Measurements from ENCODE around the gene POLR2C. TPM values are rescaled to one million over a fixed set of nuclear protein-coding genes. Genes with fewer than 3 reads are reported as not detected.

POLR2C gene
- total and polyA plus RNA-seq, 2 experiments from 2014 or later: 40.0 to 163 TPM

DNA sequence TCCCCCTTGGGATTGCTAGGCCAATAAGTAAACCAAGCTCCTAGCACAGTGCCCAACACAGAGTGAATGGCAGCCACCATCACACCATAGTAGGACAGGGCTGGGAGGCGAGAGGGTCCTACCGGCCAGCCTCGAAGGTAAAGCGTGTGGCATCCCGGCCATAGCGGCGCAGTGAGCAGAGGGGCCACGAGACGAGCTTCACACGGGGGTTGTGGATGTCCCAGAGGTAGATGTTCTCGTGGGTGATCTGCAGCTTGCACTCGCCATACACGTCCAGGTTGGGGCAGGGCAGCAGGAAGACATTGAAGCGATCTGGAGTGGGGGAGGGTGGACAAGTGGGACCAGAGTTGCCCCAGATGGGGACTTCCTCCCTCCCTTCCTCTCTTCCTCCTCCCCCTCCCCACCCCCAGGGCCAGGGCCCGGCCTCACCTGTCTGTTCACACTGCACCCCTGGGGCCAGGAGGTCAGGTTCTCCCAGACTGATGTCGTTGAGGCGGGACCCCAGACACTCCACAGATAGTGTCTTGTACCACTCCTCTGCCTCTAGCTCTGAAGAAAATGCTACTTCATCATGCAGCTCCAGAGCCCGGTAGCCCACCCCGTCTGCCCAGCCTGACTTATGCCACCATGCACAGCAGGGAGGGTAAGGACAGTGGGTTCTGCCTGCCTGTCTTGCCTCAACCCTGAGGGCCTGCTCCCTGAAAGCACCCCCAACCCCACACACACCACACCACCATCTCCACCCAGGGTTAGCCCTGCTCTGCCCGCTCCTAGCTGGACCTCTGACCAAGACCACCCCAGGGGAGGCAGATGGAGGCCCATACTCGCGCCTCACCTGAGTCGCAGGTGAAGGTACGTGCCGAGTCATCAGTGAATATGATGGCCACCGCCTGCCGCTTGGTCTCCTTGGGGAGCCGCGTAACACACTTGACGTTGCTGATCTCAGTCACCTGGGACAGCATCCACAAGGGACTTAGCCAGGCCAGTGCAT lies 12.5 kb downstream of the POLR2C start:
- no peaks in the 10 kb centered on the region for H4K20me1 ChIP-seq (ENCODE audit: insufficient read depth)
- H3F3A ChIP-seq (ENCODE audit: insufficient read depth): peaks cover 26% of the 10 kb centered on the region
- no peak overlapping the region for H3K9ac ChIP-seq
- no peak overlapping the region for H2AFZ ChIP-seq
- peaks cover 40% of the 10 kb centered on the region for H3K79me2 ChIP-seq (ENCODE audit: insufficient read depth)
- H3K4me1 ChIP-seq (ENCODE audit: insufficient read depth): peaks cover 12% of the 10 kb centered on the region
- in situ Hi-C loops (cut with MboI): no loop called here
- no peak overlapping the region for H3K4me3 ChIP-seq
- 85 to 90% methylated on average over 26 to 30 of the region's 30 CpGs for WGBS, 2 experiments (ENCODE audit: low coverage in 1 of 2, low lambda C conversion rate in 2 of 2, missing lambda C conversion rate in 2 of 2)
- no peak overlapping the region for H3K27ac ChIP-seq
- no peaks in the 10 kb centered on the region for H3K9me2 ChIP-seq (ENCODE audit: insufficient read depth)
- H3K27me3 ChIP-seq (replicated peaks; ENCODE audit: insufficient read depth): no peaks in the 10 kb centered on the region
- DNase-seq: no peak
- H3K36me3 ChIP-seq (ENCODE audit: low read depth): peaks cover 17% of the 10 kb centered on the region
- no peak overlapping the region for H3K4me2 ChIP-seq (ENCODE audit: unreplicated experiment)
- H3K9me3 ChIP-seq (ENCODE audit: low read depth): no peaks in the 10 kb centered on the region
- no peak for TF ChIP-seq EZH2phosphoT487 (IDR thresholded peaks at IDR 0.05; ENCODE audit: insufficient read depth, low read depth)
- TF ChIP-seq EZH2 (IDR thresholded peaks at IDR 0.05; ENCODE audit: insufficient read depth, poor library complexity, severe bottlenecking): no peak

DNA sequence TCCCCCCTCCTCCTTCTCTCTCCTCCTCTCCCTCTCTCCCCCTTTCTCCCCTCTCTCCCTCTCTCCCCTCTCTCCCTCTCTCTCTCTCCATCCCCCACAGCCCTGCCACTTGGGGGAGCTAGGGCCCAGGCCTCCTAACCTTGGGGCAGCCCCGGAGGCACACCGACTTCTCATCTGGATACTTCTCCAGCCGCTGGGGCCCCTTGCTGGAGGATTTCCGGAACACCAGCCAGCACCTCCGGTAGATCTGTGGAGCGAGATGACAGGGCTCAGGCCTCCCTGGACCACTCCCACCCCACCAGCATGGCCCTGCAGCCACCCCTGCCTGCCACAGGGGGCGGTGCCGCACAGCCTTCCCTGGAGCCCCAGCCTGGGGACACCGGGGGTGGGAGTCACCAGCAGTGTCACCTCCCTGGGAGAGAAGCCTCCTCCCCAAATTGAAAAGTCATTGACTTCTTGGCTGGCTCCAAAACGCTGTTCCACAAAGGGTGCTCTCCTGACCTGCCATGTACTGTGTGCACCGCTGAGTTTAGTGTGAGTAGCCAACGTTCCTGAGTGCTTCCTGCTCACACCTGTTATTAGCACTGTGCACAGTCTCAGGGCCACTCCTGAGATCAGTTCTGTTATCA lies 13.3 kb downstream of the POLR2C start:
- TF ChIP-seq EZH2phosphoT487 (IDR thresholded peaks at IDR 0.05; ENCODE audit: insufficient read depth, low read depth): no peak
- no peak for TF ChIP-seq EZH2 (IDR thresholded peaks at IDR 0.05; ENCODE audit: insufficient read depth, poor library complexity, severe bottlenecking)
- Histone ChIP-seq H3K4me1 (ENCODE audit: insufficient read depth) (peaks cover 16% of the 10 kb centered on the region), H3K27ac (no peak overlapping the region), H2AFZ (no peak overlapping the region), H3K27me3 (replicated peaks; ENCODE audit: insufficient read depth) (no peaks in the 10 kb centered on the region), H3K36me3 (ENCODE audit: low read depth) (peaks cover 9% of the 10 kb centered on the region; the same call in 1 of the 2 replicates), H3K9me3 (ENCODE audit: low read depth) (no peaks in the 10 kb centered on the region), H3K79me2 (ENCODE audit: insufficient read depth) (peaks cover 40% of the 10 kb centered on the region), H3K9ac (no peak overlapping the region), H3K9me2 (ENCODE audit: insufficient read depth) (no peaks in the 10 kb centered on the region), H4K20me1 (ENCODE audit: insufficient read depth) (no peaks in the 10 kb centered on the region), H3K4me3 (no peak overlapping the region), H3F3A (ENCODE audit: insufficient read depth) (peaks cover 23% of the 10 kb centered on the region), H3K4me2 (ENCODE audit: unreplicated experiment) (no peak overlapping the region)
- DNase-seq: peak; percentile 47
- WGBS, 2 experiments (ENCODE audit: low coverage in 1 of 2, low lambda C conversion rate in 2 of 2, missing lambda C conversion rate in 2 of 2): 74 to 77% methylated on average over 11 to 12 of the region's 12 CpGs
- in situ Hi-C loops (cut with MboI): no loop called here

DNA sequence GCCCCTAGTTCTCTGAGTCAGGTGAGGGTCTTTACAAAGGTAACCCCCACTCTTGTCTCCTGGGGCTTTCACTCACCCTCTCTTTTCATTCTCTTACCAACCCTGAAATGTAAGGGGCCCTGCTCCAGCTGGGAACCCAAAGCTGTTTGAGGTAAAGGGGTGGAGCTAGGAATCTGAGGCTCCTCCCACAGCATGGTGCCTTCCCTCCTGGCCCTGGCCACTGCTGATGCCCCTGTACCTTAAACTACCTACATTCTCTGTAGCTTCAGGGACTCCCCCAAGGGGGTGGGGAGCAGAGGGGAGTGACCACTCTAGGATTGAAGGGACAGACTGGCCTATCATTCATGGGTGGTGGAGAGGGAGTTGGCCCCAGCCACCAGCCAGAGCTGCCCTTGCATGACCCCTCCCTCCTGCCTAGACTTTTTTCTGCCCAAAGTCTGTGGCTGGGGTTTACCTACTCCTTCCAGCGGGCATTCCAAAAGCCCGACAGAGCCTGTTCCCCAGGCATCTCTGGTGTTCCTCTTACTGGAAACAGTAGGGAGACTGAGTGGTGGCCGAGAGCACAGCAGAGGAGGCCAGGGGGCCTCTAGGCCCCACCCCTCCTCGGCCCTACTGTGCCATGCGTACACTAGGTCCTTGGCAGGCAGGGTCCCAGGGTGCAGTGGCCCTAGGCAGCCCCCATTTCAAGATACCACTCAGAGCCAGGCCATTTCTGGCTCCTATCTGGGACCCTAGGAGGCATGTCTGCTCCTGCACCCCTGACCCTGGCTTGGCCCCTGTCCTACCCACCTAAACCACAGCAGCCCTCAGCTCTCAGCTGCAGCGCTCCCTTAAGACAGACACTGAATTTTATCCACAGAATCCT lies 14.3 kb downstream of the POLR2C start:
- peaks cover 40% of the 10 kb centered on the region for H3K79me2 ChIP-seq (ENCODE audit: insufficient read depth)
- 0 out of 2 replicates have a peak, but pooled peaks cover 22% of the 10 kb centered on the region for H3F3A ChIP-seq (ENCODE audit: insufficient read depth)
- H3K9me2 ChIP-seq (ENCODE audit: insufficient read depth): no peaks in the 10 kb centered on the region
- TF ChIP-seq EZH2 (IDR thresholded peaks at IDR 0.05; ENCODE audit: insufficient read depth, poor library complexity, severe bottlenecking) (no peak), EZH2phosphoT487 (IDR thresholded peaks at IDR 0.05; ENCODE audit: insufficient read depth, low read depth) (no peak)
- H3K4me2 ChIP-seq (ENCODE audit: unreplicated experiment): no peak overlapping the region
- DNase-seq: no peak
- in situ Hi-C loops (cut with MboI): no loop called here
- H3K36me3 ChIP-seq (ENCODE audit: low read depth): peaks cover 9% of the 10 kb centered on the region; the same call in 1 of the 2 replicates
- peaks cover 16% of the 10 kb centered on the region for H3K4me1 ChIP-seq (ENCODE audit: insufficient read depth)
- H3K9me3 ChIP-seq (ENCODE audit: low read depth): no peaks in the 10 kb centered on the region
- H3K9ac ChIP-seq: no peak overlapping the region
- no peaks in the 10 kb centered on the region for H3K27me3 ChIP-seq (replicated peaks; ENCODE audit: insufficient read depth)
- no peaks in the 10 kb centered on the region for H4K20me1 ChIP-seq (ENCODE audit: insufficient read depth)
- H2AFZ ChIP-seq: no peak overlapping the region
- no peak overlapping the region for H3K4me3 ChIP-seq
- no peak overlapping the region for H3K27ac ChIP-seq
- WGBS, 2 experiments (ENCODE audit: low coverage in 1 of 2, low lambda C conversion rate in 2 of 2, missing lambda C conversion rate in 2 of 2): 90 to 94% methylated on average over 6 of the region's 6 CpGs

Data from GM23248 (cell line).